Activated effector memory CD4-positive, alpha-beta T cell treated with anti-CD3 and anti-CD28 coated beads, Interleukin-2, amount 50 U/mL, for 16 hours (primary cell): Measurements from ENCODE around the gene CD160.
"Not testable (repeated sequence)": the region's sequence is repeated elsewhere in the genome, so short reads cannot be mapped to it uniquely, and the experiment has no call there.

Source experiments
- DNase-seq: peaks from one replicate; pipeline ENCODE4 v3.0.0-alpha.2; 2020

The CD160 gene

DNA sequence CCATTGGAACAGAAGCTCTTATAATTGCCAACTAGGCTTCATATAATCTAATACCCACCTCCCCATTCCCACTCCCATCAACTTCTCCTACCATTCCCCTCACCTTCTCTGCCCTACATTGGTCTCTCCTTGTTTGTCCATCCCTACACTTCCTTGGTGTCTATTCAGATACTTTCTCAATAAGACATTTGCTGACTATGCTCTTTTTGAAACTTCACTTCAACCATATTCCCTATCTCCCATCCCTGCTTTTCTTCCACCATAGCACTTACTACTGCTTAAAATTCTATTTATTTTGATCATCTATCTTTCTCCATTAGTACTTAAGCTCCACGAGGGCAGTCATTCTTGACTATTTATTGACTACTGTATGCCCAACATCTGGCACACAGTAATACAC lies 40.4 kb downstream of the CD160 start:
- no peak for DNase-seq

DNA sequence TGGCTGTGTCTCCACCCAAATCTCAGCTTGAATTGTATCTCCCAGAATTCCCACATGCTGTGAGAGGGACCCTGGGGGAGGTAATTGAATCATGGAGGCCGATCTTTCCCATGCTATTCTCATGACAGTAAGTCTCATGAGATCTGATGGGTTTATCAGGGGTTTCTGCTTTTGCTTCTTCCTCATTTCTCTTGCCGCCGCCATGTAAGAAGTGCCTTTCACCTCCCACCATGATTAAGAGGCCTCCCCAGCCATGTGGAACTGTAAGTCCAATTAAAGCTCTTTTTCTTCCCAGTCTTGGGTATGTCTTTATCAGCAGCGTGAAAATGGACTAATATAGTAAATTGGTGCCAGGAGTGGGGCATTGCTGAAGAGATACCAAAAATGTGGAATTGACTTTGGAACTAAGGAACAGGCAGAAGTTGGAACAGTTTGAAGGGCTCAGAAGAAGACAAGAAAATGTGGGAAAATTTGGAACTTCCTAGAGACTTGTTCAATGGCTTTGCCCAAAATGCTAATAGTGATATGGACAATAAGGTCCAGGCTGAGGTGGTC lies 41.2 kb downstream of the CD160 start:
- not testable (repeated sequence) for DNase-seq

DNA sequence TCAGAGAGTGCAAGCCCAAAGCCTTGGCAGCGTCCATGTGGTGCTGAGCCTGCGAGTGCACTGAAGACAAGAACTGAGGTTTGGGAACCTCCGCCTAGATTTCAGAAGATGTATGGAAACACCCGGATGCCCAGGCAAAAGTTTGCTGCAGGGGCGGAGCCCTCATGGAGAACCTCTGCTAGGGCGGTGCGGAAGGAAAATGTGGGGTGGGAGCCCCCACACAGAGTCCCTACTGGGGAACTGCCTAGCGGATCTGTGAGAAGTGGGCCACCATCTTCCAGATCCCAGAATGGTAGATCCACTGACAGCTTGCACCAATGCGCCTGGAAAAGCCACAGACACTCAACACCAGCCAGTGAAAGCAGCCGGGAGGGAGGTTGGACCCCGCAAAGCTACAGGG lies 42.2 kb downstream of the CD160 start:
- DNase-seq, result not testable (repeated sequence)

DNA sequence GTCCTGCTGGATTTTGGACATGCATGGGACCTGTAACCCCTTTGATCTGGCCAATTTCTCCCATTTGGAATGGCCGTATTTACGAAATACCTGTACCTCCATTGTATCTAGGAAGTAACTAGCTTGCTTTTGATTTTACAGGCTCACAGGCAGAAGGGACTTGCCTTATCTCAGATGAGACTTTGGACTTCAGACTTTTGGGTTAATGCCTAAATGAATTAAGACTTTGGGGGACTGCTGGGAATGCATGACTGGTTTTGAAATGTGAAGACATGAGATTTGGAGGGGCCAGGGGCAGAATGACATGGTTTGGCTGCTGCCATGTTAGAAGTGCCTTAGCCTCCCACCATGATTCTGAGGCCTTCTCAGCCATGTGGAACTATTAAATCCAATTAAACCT lies 42.7 kb downstream of the CD160 start:
- DNase-seq, result not testable (repeated sequence)

DNA sequence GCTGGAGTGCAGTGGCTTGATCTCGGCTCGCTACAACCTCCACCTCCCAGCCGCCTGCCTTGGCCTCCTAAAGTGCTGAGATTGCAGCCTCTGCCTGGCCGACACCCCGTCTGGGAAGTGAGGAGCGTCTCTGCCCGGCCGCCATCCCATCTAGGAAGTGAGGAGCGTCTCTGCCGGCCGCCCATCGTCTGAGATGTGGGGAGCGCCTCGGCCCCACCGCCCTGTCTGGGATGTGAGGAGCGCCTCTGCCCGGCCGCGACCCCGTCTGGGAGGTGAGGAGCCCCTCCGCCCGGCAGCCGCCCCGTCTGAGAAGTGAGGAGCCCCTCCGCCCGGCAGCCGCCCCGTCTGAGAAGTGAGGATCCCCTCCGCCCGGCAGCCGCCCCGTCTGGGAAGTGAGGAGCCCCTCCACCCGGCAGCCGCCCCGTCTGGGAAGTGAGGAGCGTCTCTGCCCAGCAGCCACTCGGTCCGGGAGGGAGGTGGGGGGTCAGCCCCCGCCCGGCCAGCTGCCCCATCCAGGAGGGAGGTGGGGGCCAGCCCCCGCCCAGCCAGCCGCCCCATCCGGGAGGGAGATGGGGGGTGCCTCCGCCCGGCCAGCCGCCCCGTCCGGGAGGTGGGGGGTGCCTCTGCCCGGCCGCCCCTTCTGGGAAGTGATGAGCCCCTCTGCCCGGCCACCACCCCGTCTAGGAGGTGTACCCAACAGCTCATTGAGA lies 45.1 kb downstream of the CD160 start:
- DNase-seq, result not testable (repeated sequence)

DNA sequence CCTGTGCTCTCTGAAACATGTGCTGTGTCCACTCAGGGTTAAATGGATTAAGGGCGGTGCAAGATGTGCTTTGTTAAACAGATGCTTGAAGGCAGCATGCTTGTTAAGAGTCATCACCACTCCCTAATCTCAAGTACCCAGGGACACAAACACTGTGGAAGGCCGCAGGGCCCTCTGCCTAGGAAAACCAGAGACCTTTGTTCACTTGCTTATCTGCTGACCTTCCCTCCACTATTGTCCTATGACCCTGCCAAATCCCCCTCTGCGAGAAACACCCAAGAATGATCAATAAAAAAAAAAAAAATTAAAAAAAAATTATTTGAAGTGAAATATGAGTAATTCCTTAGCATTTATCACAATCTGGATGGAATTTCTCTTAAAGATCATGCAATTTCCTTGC lies 45.8 kb downstream of the CD160 start:
- DNase-seq, result not testable (repeated sequence)

DNA sequence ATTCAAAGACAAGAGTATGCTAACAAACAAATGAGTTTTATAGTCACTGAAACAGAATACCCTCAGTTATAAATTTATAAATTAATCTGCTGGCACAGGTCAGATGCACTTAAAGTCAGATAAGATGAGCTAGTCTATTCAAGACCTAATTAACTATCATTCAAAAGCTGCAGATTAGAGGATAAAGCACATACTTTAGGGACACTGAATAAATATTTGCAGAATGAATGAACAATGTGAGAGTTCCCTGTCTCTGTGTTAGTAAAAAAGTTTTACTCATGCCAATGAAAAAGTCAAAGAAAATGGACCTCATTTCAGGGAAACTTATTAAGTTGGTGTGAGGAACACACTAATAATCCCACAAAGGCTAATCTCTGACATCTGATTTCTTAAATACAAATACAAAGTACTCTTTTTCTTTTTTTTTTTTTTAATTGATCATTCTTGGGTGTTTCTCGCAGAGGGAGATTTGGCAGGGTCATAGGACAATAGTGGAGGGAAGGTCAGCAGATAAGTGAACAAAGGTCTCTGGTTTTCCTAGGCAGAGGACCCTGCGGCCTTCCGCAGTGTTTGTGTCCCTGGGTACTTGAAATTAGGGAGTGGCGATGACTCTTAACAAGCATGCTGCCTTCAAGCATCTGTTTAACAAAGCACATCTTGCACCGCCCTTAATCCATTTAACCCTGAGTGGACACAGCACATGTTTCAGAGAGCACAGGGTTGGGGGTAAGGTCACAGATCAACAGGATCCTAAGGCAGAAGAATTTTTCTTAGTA lies 46.5 kb downstream of the CD160 start:
- not testable (repeated sequence) for DNase-seq

DNA sequence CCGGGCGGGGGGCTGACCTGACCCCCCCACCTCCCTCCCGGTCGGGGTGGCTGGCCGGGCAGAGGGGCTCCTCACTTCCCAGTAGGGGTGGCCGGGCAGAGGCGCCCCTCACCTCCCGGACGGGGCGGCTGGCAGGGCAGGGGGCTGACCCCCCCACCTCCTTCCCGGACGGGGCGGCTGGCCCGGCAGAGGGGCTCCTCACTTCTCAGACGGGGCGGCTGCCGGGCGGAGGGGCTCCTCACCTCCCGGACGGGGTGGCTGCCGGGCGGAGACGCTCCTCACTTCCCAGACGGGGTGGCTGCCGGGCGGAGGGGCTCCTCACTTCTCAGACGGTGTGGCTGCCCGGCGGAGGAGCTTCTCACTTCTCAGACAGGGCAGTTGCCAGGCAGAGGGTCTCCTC lies 47.6 kb downstream of the CD160 start:
- DNase-seq, result not testable (repeated sequence)

DNA sequence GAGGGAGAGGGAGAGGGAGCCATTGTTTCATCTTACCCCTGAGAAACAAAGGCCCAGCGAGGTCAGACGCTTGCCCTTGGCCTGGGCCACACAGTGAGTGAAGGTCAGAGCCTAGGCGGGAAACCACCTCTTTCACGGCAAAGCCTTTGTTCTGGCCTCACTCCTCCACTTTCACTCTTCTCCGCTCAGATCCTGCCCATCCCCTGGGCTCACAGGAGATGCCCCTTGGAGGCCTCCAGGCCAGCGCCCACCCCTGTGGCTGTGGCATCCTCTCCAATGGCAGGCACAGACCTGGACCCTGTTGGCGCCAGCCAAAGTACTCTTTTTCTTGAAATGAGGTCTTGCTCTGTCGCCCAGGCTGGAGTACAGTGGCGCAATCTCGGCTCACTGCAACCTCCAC lies 48.7 kb downstream of the CD160 start:
- not testable (repeated sequence) for DNase-seq

DNA sequence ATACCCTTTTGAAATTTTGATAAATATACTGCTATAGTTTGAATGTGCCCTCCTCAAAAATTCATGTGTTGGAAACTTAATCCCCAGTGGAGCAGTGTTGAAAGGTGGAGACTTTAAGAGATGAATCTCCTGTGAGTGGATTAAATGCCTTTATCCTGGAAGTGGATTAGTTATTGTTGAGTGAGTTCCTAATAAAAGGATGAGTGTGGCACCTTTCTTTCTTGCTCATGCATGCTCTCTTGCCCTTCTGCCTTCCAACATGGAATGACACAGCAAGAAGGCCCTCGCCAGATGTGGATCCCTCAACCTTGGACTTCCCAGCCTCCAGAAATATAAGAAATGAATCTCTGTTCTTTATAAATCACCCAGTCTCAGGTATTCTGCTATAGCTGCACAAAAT lies 51.8 kb downstream of the CD160 start:
- no peak for DNase-seq

DNA sequence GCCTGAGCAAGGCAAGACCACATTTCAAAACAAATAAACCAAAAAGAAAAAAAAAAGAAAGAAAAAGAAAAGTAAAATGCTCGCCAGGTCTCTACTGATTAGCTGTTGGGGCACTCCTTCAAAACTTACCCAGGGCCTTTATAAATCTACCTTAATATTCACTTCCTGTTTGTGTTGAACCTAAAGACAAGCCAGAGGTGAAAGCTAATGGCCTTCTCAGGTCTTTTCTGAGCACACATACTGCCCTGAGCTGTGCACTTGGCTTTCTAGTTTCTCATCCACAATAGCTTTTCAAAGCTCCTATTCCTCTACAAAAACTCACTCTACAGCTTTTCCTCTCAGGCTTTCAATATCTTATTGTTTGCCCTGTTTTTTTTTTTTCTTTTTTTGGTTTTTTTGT lies 54.1 kb downstream of the CD160 start:
- DNase-seq, result no peak

DNA sequence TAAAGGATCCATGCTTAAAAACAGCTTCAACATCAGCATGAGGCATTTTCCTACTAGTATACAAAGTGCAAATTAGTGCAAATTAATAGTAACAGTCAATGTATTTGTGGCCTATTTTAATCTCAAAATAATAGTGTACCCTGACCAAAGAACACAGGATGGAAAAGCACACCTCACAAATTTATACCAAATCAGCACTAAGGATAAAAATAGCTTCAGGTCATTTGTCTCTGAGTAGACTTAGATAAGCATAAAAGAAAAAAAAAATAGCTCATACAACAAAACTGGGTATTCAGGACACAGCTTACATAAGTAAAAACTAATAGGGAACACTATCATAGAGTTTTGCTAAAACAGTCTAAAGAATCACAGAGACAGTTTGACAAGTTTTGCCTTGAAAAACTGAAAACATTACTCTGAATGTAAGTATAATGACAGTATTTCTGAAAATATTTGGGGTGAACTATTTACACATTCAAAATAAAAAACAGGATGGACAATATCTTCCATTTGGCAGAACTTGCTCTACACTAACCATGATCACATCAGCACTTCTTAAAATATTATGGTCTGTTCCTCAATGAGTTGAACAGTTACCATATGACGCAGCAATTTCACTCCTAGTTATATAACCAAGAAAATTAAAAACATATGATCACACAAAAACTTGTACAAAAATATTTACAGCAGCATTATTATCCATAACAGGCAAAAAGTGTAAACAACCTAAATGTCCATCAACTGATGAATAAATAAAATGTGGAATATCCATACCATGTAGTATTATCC lies 58.3 kb downstream of the CD160 start:
- no peak for DNase-seq

DNA sequence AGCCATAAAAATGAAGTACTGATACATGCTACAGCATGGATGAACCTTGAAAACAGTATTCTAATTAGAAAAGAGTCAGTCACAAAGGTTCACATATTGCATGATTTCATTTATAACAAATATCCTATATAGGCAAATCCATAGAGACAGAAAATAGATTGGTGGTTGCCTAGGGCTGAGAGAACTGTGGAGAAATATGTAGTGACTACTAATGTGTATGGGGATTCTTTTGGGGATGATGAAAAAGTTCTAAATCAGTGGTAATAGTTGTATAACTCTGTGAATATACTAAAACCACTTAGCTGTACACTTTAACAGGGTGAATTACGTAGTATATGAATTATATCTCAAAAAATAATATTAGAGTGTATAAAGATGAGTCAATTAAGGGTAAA lies 58.8 kb downstream of the CD160 start:
- no peak for DNase-seq

DNA sequence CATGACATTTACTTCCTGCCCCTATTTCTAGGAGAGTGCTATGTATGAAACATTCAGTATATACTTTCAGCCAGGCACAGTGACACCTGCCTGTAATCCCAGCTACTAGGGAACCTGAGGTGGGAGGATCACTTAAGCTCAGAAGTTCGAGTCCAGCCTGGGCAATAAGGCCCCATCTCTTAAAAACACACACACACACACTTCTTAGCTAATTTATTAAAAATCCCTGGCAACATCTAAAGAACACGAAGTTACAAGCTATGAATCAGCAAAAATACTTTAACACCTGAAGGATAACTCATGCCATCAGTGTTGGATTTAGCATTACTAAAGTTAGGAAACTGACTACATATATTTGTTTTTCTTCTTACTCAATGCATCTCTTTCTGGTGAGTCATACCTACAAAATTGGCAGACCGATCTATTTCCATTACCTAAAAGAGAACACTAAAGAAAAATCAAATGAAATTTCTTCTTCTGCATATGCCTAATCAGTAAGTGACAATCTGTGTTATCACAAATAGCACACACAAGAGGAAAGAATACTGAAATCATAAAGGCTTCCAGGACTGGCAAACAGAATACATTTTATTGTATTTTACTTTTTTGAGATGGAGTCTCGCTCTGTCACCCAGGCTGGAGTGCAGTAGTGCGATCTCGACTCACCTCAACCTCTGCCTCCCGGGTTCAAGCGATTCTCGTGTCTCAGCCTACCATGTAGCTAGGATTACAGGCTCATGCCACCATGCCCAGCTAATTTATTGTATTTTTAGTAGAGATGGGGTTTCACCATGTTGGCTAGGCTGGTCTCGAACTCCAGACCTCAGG lies 63.2 kb downstream of the CD160 start:
- DNase-seq, result no peak

DNA sequence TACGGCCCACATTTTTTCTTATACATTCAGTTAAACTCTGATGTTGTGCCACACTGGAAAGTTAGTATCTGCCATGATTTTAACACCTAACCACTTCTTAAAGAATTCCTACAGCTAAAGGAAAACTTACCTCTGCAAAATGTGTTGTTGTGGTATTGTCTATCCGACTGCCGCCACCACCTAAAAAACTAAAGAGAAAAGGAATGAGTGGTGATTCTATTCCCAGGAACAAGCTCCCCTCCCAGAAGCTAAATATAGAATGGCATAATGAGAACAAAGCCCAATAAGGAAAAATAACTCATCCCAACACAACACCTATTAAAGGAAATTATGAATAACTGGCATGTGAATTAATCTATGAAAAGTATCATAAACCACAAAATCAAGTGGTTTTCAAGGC lies 65.1 kb downstream of the CD160 start:
- DNase-seq, result no peak

DNA sequence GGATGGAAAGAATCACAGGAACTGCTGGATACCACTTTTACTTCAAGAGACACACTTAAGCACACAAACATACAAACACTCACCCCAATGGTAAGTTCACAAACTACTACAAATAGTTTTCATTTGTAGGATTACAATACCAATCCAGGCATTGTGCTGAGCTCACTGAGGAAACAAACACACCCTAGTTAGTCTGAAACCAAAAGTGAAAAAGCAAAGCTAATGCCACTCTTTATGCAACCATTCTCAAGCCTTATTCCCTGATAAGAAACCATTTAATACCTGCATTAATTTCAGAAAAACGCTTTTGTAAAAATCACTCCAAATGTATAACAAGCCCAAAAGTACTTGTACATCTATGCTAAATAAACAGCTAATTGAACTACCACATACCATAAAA lies 66.2 kb downstream of the CD160 start:
- no peak for DNase-seq

DNA sequence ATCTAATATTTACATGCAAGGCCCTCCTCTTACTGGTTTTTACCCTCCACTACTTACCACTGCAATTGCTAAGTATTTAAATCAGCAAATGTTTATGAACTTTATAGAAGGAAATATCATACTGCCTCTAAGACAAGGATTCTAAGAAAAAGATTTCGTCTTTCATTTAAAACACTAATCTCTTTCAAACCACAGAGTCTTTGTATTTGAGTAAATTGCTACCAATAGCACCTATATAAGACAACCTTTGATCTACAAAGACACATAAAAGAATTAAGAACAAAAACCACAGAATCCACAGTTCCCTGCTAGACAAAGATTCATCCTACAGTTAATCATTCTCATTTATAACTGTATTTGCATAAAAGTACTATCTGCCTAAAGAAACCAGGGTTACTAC lies 67.0 kb downstream of the CD160 start:
- no peak for DNase-seq

DNA sequence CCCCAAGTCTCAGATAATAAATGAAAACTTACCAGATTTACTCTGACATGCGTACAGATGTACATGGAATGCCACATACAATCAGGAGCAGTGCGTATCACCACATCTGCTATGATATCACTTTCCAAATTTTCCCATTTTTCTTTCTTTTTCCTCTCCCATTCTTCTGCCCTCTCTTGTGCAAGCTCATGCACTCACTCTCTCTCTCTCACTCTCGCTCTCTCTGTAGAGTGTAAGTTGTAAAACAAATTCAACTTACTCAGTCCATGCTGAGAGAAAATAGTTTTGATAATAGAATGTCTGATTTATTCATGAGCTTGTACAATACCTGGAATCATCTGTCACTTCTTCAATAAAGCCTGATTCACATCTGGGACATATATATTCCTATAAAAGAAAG lies 69.3 kb downstream of the CD160 start:
- no peak for DNase-seq
